H1 (cell line): ENCODE data around the gene SLC6A7. TPM values are rescaled to one million over a fixed set of nuclear protein-coding genes. Genes with fewer than 3 reads are reported as not detected.

Experiments
- CTCF ChIA-PET: fragments of 300-600 bp; sonication (Branson Sonifier 250); formaldehyde crosslinking; loops from one replicate; lab custom pipeline; 2021; ENCODE audit not compliant: partially characterized antibody; lab: Charles Lee
- POLR2A ChIA-PET: fragments of 300-600 bp; sonication (Branson Sonifier 250); formaldehyde crosslinking; loops from one replicate; lab custom pipeline; 2021; ENCODE audit warnings: inconsistent platforms; ENCODE audit not compliant: partially characterized antibody; lab: Charles Lee
- DNase-seq, 2 experiments: peaks; one replicate each; pipeline versions ENCODE4 v3.0.0 to v3.0.0-alpha.2; 2010 to 2022; ENCODE audit warnings: low spot score in 2 of 2, low read depth in 1 of 2, mixed read lengths in 1 of 2
- FAIRE-seq: peaks from 2 replicates; lab custom pipeline; 2011; peaks lifted over from hg19 to GRCh38; lab: Jason Lieb, UNC
- H2AFZ ChIP-seq: 2 replicates; pipeline ENCODE4 v1.8.1; 2012; ENCODE audit warnings: low read length, inconsistent platforms
- H2AK5ac ChIP-seq: 2 replicates; pipeline ENCODE4 v1.6.1; 2013; ENCODE audit warnings: low read depth, low read length
- H2BK120ac ChIP-seq: replicated peaks from 2 replicates; pipeline ENCODE3; 2013; ENCODE audit warnings: low read depth, low read length, inconsistent platforms
- H2BK12ac ChIP-seq: 2 replicates; pipeline ENCODE4 v1.6.1; 2013; ENCODE audit warnings: low read depth, low read length
- H2BK15ac ChIP-seq: 2 replicates; pipeline ENCODE4 v1.6.1; 2013; ENCODE audit warnings: low read length
- H2BK20ac ChIP-seq: 2 replicates; pipeline ENCODE4 v1.6.1; 2013; ENCODE audit warnings: low read length
- H2BK5ac ChIP-seq: 2 replicates; pipeline ENCODE4 v1.6.1; 2013; ENCODE audit warnings: low read depth, low read length
- H3K14ac ChIP-seq: 2 replicates; pipeline ENCODE4 v1.6.1; 2013; ENCODE audit warnings: inconsistent platforms; ENCODE audit not compliant: insufficient read length
- H3K18ac ChIP-seq: 2 replicates; pipeline ENCODE4 v1.6.1; 2013; ENCODE audit warnings: low read length; ENCODE audit errors: extremely low read depth
- H3K23ac ChIP-seq: 2 replicates; pipeline ENCODE4 v1.6.1; 2013; ENCODE audit warnings: inconsistent platforms; ENCODE audit not compliant: insufficient read length
- H3K23me2 ChIP-seq: 2 replicates; pipeline ENCODE4 v1.6.1; 2013; ENCODE audit warnings: low read depth, low read length
- H3K27ac ChIP-seq: 2 replicates; pipeline ENCODE4 v1.6.1; 2011; ENCODE audit warnings: low read depth, low read length, inconsistent platforms
- H3K27me3 ChIP-seq, 4 experiments: replicated peaks in 1 of 4; 1 replicate in 1 of 4; 2 replicates in 3 of 4; pipeline versions ENCODE4 v1.6.1 to v1.8.1; 2011 to 2013; ENCODE audit warnings: low read length in 3 of 4, mild to moderate bottlenecking in 3 of 4, inconsistent platforms in 2 of 4, mixed read lengths in 2 of 4, moderate library complexity in 1 of 4; ENCODE audit not compliant: control insufficient read depth in 3 of 4, insufficient read depth in 3 of 4; ENCODE audit errors: extremely low read depth in 1 of 4
- H3K36me3 ChIP-seq, 4 experiments: 2 replicates each; pipeline versions ENCODE4 v1.6.1 to v1.8.1; 2011 to 2013; ENCODE audit warnings: mild to moderate bottlenecking in 4 of 4, low read length in 3 of 4, moderate library complexity in 2 of 4, control low read depth in 1 of 4, inconsistent platforms in 1 of 4; ENCODE audit not compliant: insufficient read depth in 4 of 4, control insufficient read depth in 2 of 4
- H3K4ac ChIP-seq: replicated peaks from 2 replicates; pipeline ENCODE3; 2013; ENCODE audit warnings: low read length, low read depth, mixed read lengths, inconsistent platforms; ENCODE audit not compliant: insufficient read length
- H3K4me1 ChIP-seq, 4 experiments: replicated peaks in 1 of 4; 1 replicate in 1 of 4; 2 replicates in 3 of 4; pipeline versions ENCODE4 v1.6.1 to v1.8.1; 2011 to 2013; ENCODE audit warnings: low read length in 3 of 4, inconsistent platforms in 2 of 4, mixed read lengths in 1 of 4; ENCODE audit not compliant: insufficient read depth in 4 of 4, control insufficient read depth in 3 of 4
- H3K4me2 ChIP-seq, 2 experiments: 2 replicates each; pipeline versions ENCODE4 v1.6.1 to v1.8.1; 2011 to 2013; ENCODE audit warnings: low read depth in 2 of 2, low read length in 2 of 2, control low read depth in 1 of 2, inconsistent platforms in 1 of 2, mild to moderate bottlenecking in 1 of 2; ENCODE audit not compliant: insufficient read depth in 1 of 2
- H3K4me3 ChIP-seq, 4 experiments: fragments of 200-600, 300-600 bp in 1 of 4; sonication (generic), shearing (Covaris generic), sonication (Bioruptor Twin) in 1 of 4; 2 replicates each; pipeline versions ENCODE4 v1.5.1 to v1.8.1; 2011 to 2016; ENCODE audit warnings: low read length in 4 of 4, low read depth in 3 of 4, control low read depth in 2 of 4, inconsistent platforms in 2 of 4, mild to moderate bottlenecking in 2 of 4, mixed read lengths in 1 of 4, moderate library complexity in 1 of 4; ENCODE audit not compliant: insufficient read depth in 2 of 4; ENCODE audit errors: extremely low read depth in 1 of 4
- H3K56ac ChIP-seq: replicated peaks from 2 replicates; pipeline ENCODE3; 2013; ENCODE audit warnings: low read depth, mild to moderate bottlenecking, mixed read lengths, low read length, inconsistent platforms; ENCODE audit not compliant: insufficient read length
- H3K79me1 ChIP-seq: 2 replicates; pipeline ENCODE4 v1.6.1; 2013; ENCODE audit warnings: low read depth, low read length, control low read depth
- H3K79me2 ChIP-seq, 2 experiments: 2 replicates each; pipeline versions ENCODE4 v1.6.1 to v1.8.1; 2012 to 2013; ENCODE audit warnings: low read length in 2 of 2, mild to moderate bottlenecking in 2 of 2, inconsistent platforms in 1 of 2; ENCODE audit not compliant: insufficient read depth in 2 of 2, control insufficient read depth in 1 of 2
- H3K9ac ChIP-seq, 4 experiments: replicated peaks in 1 of 4; 1 replicate in 1 of 4; 2 replicates in 3 of 4; pipeline versions ENCODE4 v1.6.1 to v1.8.1; 2011 to 2013; ENCODE audit warnings: low read depth in 3 of 4, low read length in 3 of 4, control low read depth in 2 of 4, mild to moderate bottlenecking in 2 of 4, moderate library complexity in 2 of 4, inconsistent platforms in 1 of 4; ENCODE audit errors: extremely low read depth in 1 of 4
- H3K9me3 ChIP-seq, 2 experiments: 2 replicates each; pipeline versions ENCODE4 v1.6.1 to v1.8.1; 2012 to 2013; ENCODE audit warnings: mild to moderate bottlenecking in 2 of 2, moderate library complexity in 2 of 2, control low read depth in 1 of 2, inconsistent platforms in 1 of 2, low read depth in 1 of 2, low read length in 1 of 2, mixed read lengths in 1 of 2; ENCODE audit not compliant: insufficient read depth in 2 of 2
- H4K20me1 ChIP-seq, 2 experiments: replicated peaks in 1 of 2; 2 replicates each; pipeline versions ENCODE3 to v1.8.1; 2011 to 2013; ENCODE audit warnings: inconsistent platforms in 2 of 2, low read length in 2 of 2, mild to moderate bottlenecking in 1 of 2; ENCODE audit not compliant: insufficient read depth in 2 of 2, control insufficient read depth in 1 of 2
- H4K5ac ChIP-seq: 2 replicates; pipeline ENCODE4 v1.6.1; 2013; ENCODE audit warnings: low read length, low read depth, mixed read lengths, inconsistent platforms; ENCODE audit not compliant: insufficient read length
- H4K8ac ChIP-seq: 2 replicates; pipeline ENCODE4 v1.8.0; 2013; ENCODE audit warnings: mild to moderate bottlenecking, moderate library complexity, low read length, inconsistent platforms; ENCODE audit not compliant: insufficient read depth; ENCODE audit errors: extremely low read depth
- H4K91ac ChIP-seq: replicated peaks from 2 replicates; pipeline ENCODE3; 2013; ENCODE audit warnings: low read length, mixed read lengths, inconsistent platforms; ENCODE audit not compliant: insufficient read length
- ATF2 ChIP-seq: IDR thresholded peaks from 2 replicates; pipeline ENCODE4 v1.6.1; 2012; ENCODE audit warnings: low read length, inconsistent platforms
- ATF3 ChIP-seq: IDR thresholded peaks from 2 replicates; pipeline ENCODE4 v1.6.1; 2011; ENCODE audit warnings: low read depth, mild to moderate bottlenecking, low read length; ENCODE audit not compliant: insufficient read depth
- BCL11A ChIP-seq, 2 experiments: IDR thresholded peaks; one replicate each; pipeline ENCODE4 v1.6.1; 2011; ENCODE audit warnings: low read depth in 2 of 2, low read length in 2 of 2, mild to moderate bottlenecking in 2 of 2
- CHD1 ChIP-seq: IDR thresholded peaks from 2 replicates; pipeline ENCODE4 v1.6.1; 2012; ENCODE audit warnings: low read depth, low read length, improper control_type of control experiment
- CHD2 ChIP-seq: IDR thresholded peaks from 2 replicates; pipeline ENCODE4 v1.6.1; 2012; ENCODE audit warnings: low read length, improper control_type of control experiment
- EP300 ChIP-seq, 2 experiments: IDR thresholded peaks; 1 replicate in 1 of 2; 2 replicates in 1 of 2; pipeline ENCODE4 v1.6.1; 2011 to 2012; ENCODE audit warnings: low read depth in 2 of 2, low read length in 2 of 2, mild to moderate bottlenecking in 2 of 2, borderline replicate concordance in 1 of 2, inconsistent platforms in 1 of 2, moderate library complexity in 1 of 2
- GTF2F1 ChIP-seq: IDR thresholded peaks from 2 replicates; pipeline ENCODE4 v1.6.1; 2012; ENCODE audit warnings: low read depth, low read length, improper control_type of control experiment, borderline replicate concordance
- NRF1 ChIP-seq: IDR thresholded peaks from 2 replicates; pipeline ENCODE4 v1.6.1; 2011; ENCODE audit warnings: mild to moderate bottlenecking, low read depth, low read length, improper control_type of control experiment
- POLR2A ChIP-seq, 2 experiments: IDR thresholded peaks; 1 replicate in 1 of 2; 2 replicates in 1 of 2; pipeline ENCODE4 v1.6.1; 2011; ENCODE audit warnings: low read depth in 2 of 2, low read length in 2 of 2, mild to moderate bottlenecking in 2 of 2; ENCODE audit errors: control extremely low read depth in 1 of 2
- SRF ChIP-seq: IDR thresholded peaks from 2 replicates; pipeline ENCODE4 v1.6.1; 2011; ENCODE audit warnings: mild to moderate bottlenecking, low read depth, low read length, moderate library complexity
- YY1 ChIP-seq: IDR thresholded peaks from 2 replicates; pipeline ENCODE4 v1.6.1; 2011; ENCODE audit warnings: low read depth, mild to moderate bottlenecking, low read length
- WGBS, 2 experiments: shearing (Covaris generic) in 1 of 2; methylation state at CpG; one replicate each; pipeline versions ENCODE4 v1.1.6 to v1.1.7; 2013 to 2015; ENCODE audit warnings: low lambda C conversion rate in 2 of 2, mixed read lengths in 2 of 2, inconsistent platforms in 1 of 2, low coverage in 1 of 2, missing lambda C conversion rate in 1 of 2; ENCODE audit not compliant: insufficient replicate concordance in 2 of 2, insufficient coverage in 1 of 2, insufficient read length in 1 of 2; ENCODE audit errors: extremely low coverage in 1 of 2, missing lambda C conversion rate in 1 of 2; 5-methylcytosine and 5-hydroxymethylcytosine counted together
- polyA plus RNA-seq, 7 experiments: library from polyadenylated mRNA; depleted of rRNA in 3 of 7; stranded (reverse) in 5 of 7; unstranded in 2 of 7; fragments of >200 nt in 5 of 7; fragments of 200-250 nt in 2 of 7; gene quantifications; 1 replicate in 5 of 7; 2 replicates in 1 of 7; 4 replicates in 1 of 7; pipeline versions ENCODE4 v1.2.1 to v1.2.3, GENCODE V29; 2011 to 2013; ENCODE audit warnings: missing spikeins in 2 of 7, mixed read lengths in 2 of 7
- total RNA-seq: library from RNA; stranded (reverse); fragmentation: NEBNext Ultra II Directional; extraction: Animal tissue kit (Norgen Biotek cat#: 25700); gene quantifications from 2 replicates; pipeline ENCODE4 v1.2.1, GENCODE V29; 2021

The SLC6A7 gene
- total and polyA plus RNA-seq, 2 of the 8 experiments (the other 6 are each of a cell fraction or from before 2014, with no cell fraction given) = 0.07 to 0.12 TPM

GRCh38 chr5:150247726-150248125, 57.9 kb downstream of the SLC6A7 start:
- no peak overlapping the region for H3K27ac ChIP-seq
- H2AK5ac ChIP-seq = no peak overlapping the region
- no peak overlapping the region for H2BK120ac ChIP-seq
- no peak overlapping the region for H3K14ac ChIP-seq
- H3K4me2 ChIP-seq = no peak overlapping the region
- H3K18ac ChIP-seq = no peak overlapping the region
- no peaks in the 10 kb centered on the region for H3K36me3 ChIP-seq
- CTCF ChIA-PET = interaction anchor here (0.6 to 2.6 kb wide), 10 partner anchors 14 to 105 kb away, joined by 3 to 10 read pairs (median 4); no protein-coding TSS in a partner anchor
- no peaks in the 10 kb centered on the region for H3K27me3 ChIP-seq
- no peaks in the 10 kb centered on the region for H3K9me3 ChIP-seq
- H4K5ac ChIP-seq = no peak overlapping the region
- no peak overlapping the region for H3K4me3 ChIP-seq
- H2BK5ac ChIP-seq = no peak overlapping the region
- POLR2A ChIA-PET = no interaction called here
- H3K4me1 ChIP-seq = no peaks in the 10 kb centered on the region
- TF ChIP-seq YY1 (no peak), BCL11A (IDR thresholded peaks at IDR 0.05; ENCODE audit: low read depth in 2 of 2, low read length in 2 of 2) (no peak), CHD1 (no peak), GTF2F1 (no peak), EP300 (IDR thresholded peaks at IDR 0.05; ENCODE audit: borderline replicate concordance in 1 of 2, low read depth in 2 of 2, low read length in 2 of 2) (no peak), POLR2A (IDR thresholded peaks at IDR 0.05; ENCODE audit: control extremely low read depth in 1 of 2, low read depth in 2 of 2, low read length in 2 of 2) (no peak), SRF (no peak), NRF1 (no peak), ATF2 (no peak), CHD2 (no peak), ATF3 (no peak)
- no peaks in the 10 kb centered on the region for H4K20me1 ChIP-seq
- no peak overlapping the region for H3K9ac ChIP-seq
- no peaks in the 10 kb centered on the region for H3K23me2 ChIP-seq
- WGBS, 2 experiments = 85% methylated on average over 9 of the region's 9 CpGs; no CpG with 5 or more reads in 1 of the 2 experiments
- no peak overlapping the region for H2BK20ac ChIP-seq
- no peak overlapping the region for H2AFZ ChIP-seq
- no peaks in the 10 kb centered on the region for H3K79me2 ChIP-seq
- no peak for FAIRE-seq
- DNase-seq = no peak
- H3K79me1 ChIP-seq = no peaks in the 10 kb centered on the region
- no peak overlapping the region for H4K91ac ChIP-seq
- no peak overlapping the region for H2BK15ac ChIP-seq
- no peak overlapping the region for H3K56ac ChIP-seq
- H3K4ac ChIP-seq = no peak overlapping the region
- peak overlapping the region; percentile 14; the same call in 1 of the 2 replicates for H4K8ac ChIP-seq
- H2BK12ac ChIP-seq = no peak overlapping the region
- no peak overlapping the region for H3K23ac ChIP-seq
